A549 treated with RU486 at 1 μM for 4 hours (cell line): ENCODE data around the gene SELENOH. TPM values are rescaled to one million over a fixed set of nuclear protein-coding genes. Genes with fewer than 3 reads are reported as not detected.

Source experiments
- total RNA-seq: library from RNA; stranded (reverse); fragments of 200-300 nt; extraction: Qiagen RNA extraction; gene quantifications from 5 replicates; pipeline ENCODE4 v1.2.3, GENCODE V29; 2022; ENCODE audit warnings: low read depth

The SELENOH gene
- 113 to 160 TPM (median 140 TPM) in 5 replicates for total RNA-seq

DNA sequence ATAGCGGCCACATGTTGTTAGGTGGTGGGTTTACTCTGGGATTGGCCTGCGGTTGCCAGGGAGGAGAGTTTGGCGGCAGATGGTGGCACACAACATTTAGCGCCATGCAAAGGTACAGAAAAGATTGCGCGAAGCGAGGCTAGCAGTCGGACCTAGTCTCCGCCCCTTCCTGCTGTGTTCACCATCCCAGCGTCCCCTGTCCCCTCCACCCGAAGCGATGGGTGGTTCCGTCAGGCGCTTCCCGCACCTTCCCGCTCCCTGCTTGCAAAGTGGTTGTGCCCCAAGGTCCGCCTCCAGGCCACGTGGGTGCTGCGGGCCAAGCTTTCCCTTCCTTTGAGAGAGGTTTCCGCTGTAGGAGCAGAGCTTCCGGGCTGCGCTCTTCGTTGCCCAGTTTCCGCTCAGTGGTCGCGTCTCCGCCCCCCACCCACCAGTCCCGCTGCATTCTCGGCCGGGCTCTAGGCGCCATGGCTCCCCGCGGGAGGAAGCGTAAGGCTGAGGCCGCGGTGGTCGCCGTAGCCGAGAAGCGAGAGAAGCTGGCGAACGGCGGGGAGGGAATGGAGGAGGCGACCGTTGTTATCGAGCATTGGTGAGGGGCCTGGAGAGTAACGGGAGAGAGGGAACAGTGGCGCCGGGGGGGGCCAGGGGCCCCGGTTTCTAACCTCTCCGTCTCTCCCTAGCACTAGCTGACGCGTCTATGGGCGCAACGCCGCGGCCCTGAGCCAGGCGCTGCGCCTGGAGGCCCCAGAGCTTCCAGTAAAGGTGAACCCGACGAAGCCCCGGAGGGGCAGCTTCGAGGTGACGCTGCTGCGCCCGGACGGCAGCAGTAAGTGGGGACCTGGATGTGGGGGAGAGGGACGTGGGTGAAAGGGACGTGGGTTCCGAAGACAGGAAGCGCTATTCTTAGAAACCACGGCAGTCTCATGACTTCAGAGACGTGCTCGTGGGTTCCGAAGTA, at the start of gene SELENOH:
TSS of gene SELENOH (plus strand) at position 360 of the 955 bp plus-strand sequence. CDS start at position 465, 105 bp downstream.

DNA sequence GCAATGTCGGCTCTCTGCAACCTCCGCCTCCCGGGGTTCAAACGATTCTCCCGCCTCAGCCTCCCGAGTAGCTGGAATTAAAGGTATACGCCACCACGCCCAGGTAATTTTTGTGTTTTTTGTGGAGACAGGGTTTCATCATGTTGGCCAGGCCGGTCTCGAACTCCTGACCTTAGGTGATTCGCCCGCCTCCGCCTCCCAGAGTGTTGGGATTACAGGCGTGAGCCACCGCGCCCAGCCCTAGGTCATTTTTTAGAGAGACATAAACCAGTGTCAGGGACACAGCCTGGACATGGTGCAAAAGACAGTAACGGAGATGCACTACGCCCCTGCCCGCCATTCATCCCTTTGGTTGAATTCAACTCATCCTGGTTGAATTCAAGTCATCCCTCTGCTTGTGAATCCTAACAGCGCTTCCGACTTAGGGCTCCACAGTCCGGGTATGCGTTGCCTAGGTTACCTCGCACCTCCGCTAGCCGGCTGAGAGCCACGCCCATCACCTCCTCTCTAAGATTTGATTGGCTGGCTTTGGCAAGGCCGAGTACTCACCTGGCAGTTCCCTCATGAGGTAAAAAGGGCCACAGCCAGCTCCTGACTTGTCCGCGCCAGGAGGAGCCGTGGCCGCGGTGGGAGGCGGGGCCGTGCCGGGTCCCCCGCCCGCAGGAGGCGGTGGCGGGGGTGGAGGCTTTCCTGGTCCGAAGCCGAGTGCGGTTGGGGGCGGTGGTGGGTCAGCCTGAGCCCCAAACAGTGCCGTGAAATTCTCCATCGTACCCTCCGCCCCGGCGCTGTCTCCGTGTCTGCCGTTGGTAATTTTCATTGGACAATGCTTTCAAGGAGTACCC, 29.7 kb upstream of the SELENOH start, which contains the start of gene MED19:
TSS of gene MED19 (minus strand) at position 802 of the 842 bp plus-strand sequence. CDS start at position 766, 36 bp downstream.

GRCh38 chr11:57712256-57713150, 28.8 kb upstream of the SELENOH start, which contains the start of gene TMX2:
Gene TMX2 (plus strand): TSS chr11:57712593. CDS start chr11:57712619, 26 bp downstream.

GRCh38 chr11:57751676-57752253, 10.5 kb downstream of the SELENOH start, which contains the start of gene BTBD18:
Gene BTBD18 (minus strand): TSS chr11:57751819. CDS start chr11:57751188, 631 bp downstream.

GRCh38 chr11:57761301-57762234, 20.3 kb downstream of the SELENOH start, which contains the start of gene CTNND1:
Gene CTNND1 (plus strand): TSS chr11:57761802. CDS start chr11:57791479, 29,677 bp downstream.

Other genes starting within 250 kb of the SELENOH start
- 1.8 to 3.4 TPM (median 3.1 TPM) in 5 replicates for gene SLC43A1, start 225.8 kb upstream of the SELENOH start, total RNA-seq
- 160 to 189 TPM (median 170 TPM) in 5 replicates for gene TIMM10, start 210.7 kb upstream of the SELENOH start, total RNA-seq
- not detected in 5 replicates for gene SMTNL1, start 203.9 kb upstream of the SELENOH start, total RNA-seq
- 29.5 to 37.8 TPM (median 32.7 TPM) in 5 replicates for gene UBE2L6, start 173.8 kb upstream of the SELENOH start, total RNA-seq
- gene SERPING1, start 143.8 kb upstream of the SELENOH start, total RNA-seq: 0.27 to 1.7 TPM (median 0.38 TPM) in 5 replicates
- 0.32 to 0.39 TPM (median 0.34 TPM) in 5 replicates for gene YPEL4, start 91.6 kb upstream of the SELENOH start, total RNA-seq
- gene CLP1, start 83.7 kb upstream of the SELENOH start, total RNA-seq: 26.9 to 33.2 TPM (median 29.0 TPM) in 5 replicates
- gene ZDHHC5, start 73.4 kb upstream of the SELENOH start, total RNA-seq: 70.5 to 76.1 TPM (median 73.5 TPM) in 5 replicates
- 25.7 to 34.8 TPM (median 31.6 TPM) in 5 replicates for gene MED19, start 29.3 kb upstream of the SELENOH start, total RNA-seq
- gene TMX2, start 28.9 kb upstream of the SELENOH start, total RNA-seq: 144 to 163 TPM (median 153 TPM) in 5 replicates
- gene BTBD18, start 10.3 kb downstream of the SELENOH start, total RNA-seq: not detected in 5 replicates
- 53.7 to 65.2 TPM (median 61.6 TPM) in 5 replicates for gene CTNND1, start 20.3 kb downstream of the SELENOH start, total RNA-seq